B cell (primary cell): ENCODE data around the gene OVOL3. TPM values are rescaled to one million over a fixed set of nuclear protein-coding genes. Genes with fewer than 3 reads are reported as not detected.

Experiments
- ATAC-seq: fragments of 200-7000 bp; cut with Tn5 transposase; one replicate; pipeline ENCODE4 v1.10.0; 2021; ENCODE audit warnings: low read depth, mild to moderate bottlenecking, moderate number of reproducible peaks, moderate library complexity
- CTCF ChIA-PET: fragments of 350-600 bp; sonication (Branson Sonifier 250); formaldehyde crosslinking; loops from one replicate; lab custom pipeline; 2021; ENCODE audit warnings: antibody characterized with exemption, inconsistent platforms; lab: Charles Lee
- POLR2A ChIA-PET: fragments of 350-600 bp; sonication (Branson Sonifier 250); formaldehyde crosslinking; loops from one replicate; lab custom pipeline; 2021; ENCODE audit warnings: antibody characterized with exemption; lab: Charles Lee
- DNase-seq: peaks from one replicate; pipeline ENCODE4 v3.0.0; 2013
- H2AFZ ChIP-seq: 2 replicates; pipeline ENCODE4 v1.6.1; 2012; ENCODE audit warnings: mild to moderate bottlenecking, low read depth, low read length; ENCODE audit not compliant: insufficient read depth, poor library complexity, severe bottlenecking
- H3K27ac ChIP-seq, 2 donors: 1 replicate in 1 of 2; 2 replicates in 1 of 2; pipeline ENCODE4 v1.5.1; 2012 to 2013; ENCODE audit warnings: low read length in 2 of 2, mild to moderate bottlenecking in 2 of 2, moderate library complexity in 1 of 2
- H3K27me3 ChIP-seq, 4 experiments: fragments of 200-600 bp in 1 of 4; sonication (generic) in 1 of 4; replicated peaks in 1 of 4; 1 replicate in 2 of 4; 2 replicates in 2 of 4; pipeline versions ENCODE4 v1.6.1 to v1.7.0; 2013 to 2016; ENCODE audit warnings: low read length in 3 of 4, mild to moderate bottlenecking in 2 of 4, mixed read lengths in 1 of 4, moderate library complexity in 1 of 4; ENCODE audit not compliant: insufficient read depth in 4 of 4, control insufficient read depth in 3 of 4; ENCODE audit errors: control extremely low read depth in 1 of 4
- H3K36me3 ChIP-seq, 2 experiments: replicated peaks in 1 of 2; 1 replicate in 1 of 2; 2 replicates in 1 of 2; pipeline versions ENCODE4 v1.6.1 to v1.7.1; 2013; ENCODE audit warnings: low read length in 1 of 2; ENCODE audit not compliant: insufficient read depth in 2 of 2, control insufficient read depth in 1 of 2; ENCODE audit errors: control extremely low read depth in 1 of 2, extremely low read depth in 1 of 2
- H3K4me1 ChIP-seq, 2 donors: fragments of 200-600 bp in 1 of 2; sonication (generic) in 1 of 2; 1 replicate in 1 of 2; 2 replicates in 1 of 2; pipeline versions ENCODE4 v1.5.1 to v1.6.1; 2013 to 2017; ENCODE audit warnings: low read length in 2 of 2; ENCODE audit not compliant: control insufficient read depth in 2 of 2, insufficient read depth in 2 of 2
- H3K4me2 ChIP-seq: replicated peaks from 2 replicates; pipeline ENCODE3; 2012; ENCODE audit warnings: mild to moderate bottlenecking, low read depth, low read length; ENCODE audit not compliant: poor library complexity, severe bottlenecking
- H3K4me3 ChIP-seq, 5 experiments: fragments of 200-600 bp in 1 of 5; sonication (generic) in 1 of 5; 1 replicate in 3 of 5; 2 replicates in 2 of 5; pipeline versions ENCODE4 v1.5.1 to v1.7.0; 2011 to 2016; ENCODE audit warnings: low read length in 4 of 5, mild to moderate bottlenecking in 4 of 5, low read depth in 2 of 5, control low read depth in 1 of 5, moderate library complexity in 1 of 5; ENCODE audit not compliant: insufficient read depth in 1 of 5; ENCODE audit errors: control extremely low read depth in 1 of 5, extremely low read depth in 1 of 5
- H3K79me2 ChIP-seq: fragments of 200-600 bp; sonication (generic); one replicate; pipeline ENCODE4 v1.6.0; 2016; ENCODE audit warnings: low read length; ENCODE audit not compliant: control insufficient read depth, insufficient read depth
- H3K9ac ChIP-seq: fragments of 200-600 bp; sonication (generic); 2 replicates; pipeline ENCODE4 v1.6.1; 2017; ENCODE audit warnings: mild to moderate bottlenecking, low read length, moderate library complexity
- H3K9me3 ChIP-seq, 3 donors: one replicate each; pipeline versions ENCODE4 v1.6.1 to v1.7.1; 2013; ENCODE audit warnings: low read length in 2 of 3; ENCODE audit not compliant: control insufficient read depth in 2 of 3, insufficient read depth in 1 of 3; ENCODE audit errors: control extremely low read depth in 1 of 3
- H4K20me1 ChIP-seq: 2 replicates; pipeline ENCODE4 v1.6.0; 2012; ENCODE audit warnings: mild to moderate bottlenecking, low read length; ENCODE audit not compliant: insufficient read depth, control insufficient read depth, poor library complexity, severe bottlenecking
- H3K27ac Mint-ChIP-seq: one replicate; pipeline ENCODE4 v1.8.0; 2021; ENCODE audit warnings: mixed read lengths
- H3K27me3 Mint-ChIP-seq: one replicate; pipeline ENCODE4 v1.8.0; 2021; ENCODE audit warnings: mixed read lengths
- H3K4me1 Mint-ChIP-seq: one replicate; pipeline ENCODE4 v1.8.0; 2021; ENCODE audit warnings: mixed read lengths
- H3K4me3 Mint-ChIP-seq: one replicate; pipeline ENCODE4 v1.8.0; 2021; ENCODE audit warnings: mixed read lengths
- H3K9me3 Mint-ChIP-seq: one replicate; pipeline ENCODE4 v1.8.0; 2022; ENCODE audit warnings: mixed read lengths; ENCODE audit not compliant: insufficient read depth
- CTCF ChIP-seq: fragments of 200-600 bp; IDR thresholded peaks from one replicate; pipeline ENCODE4 v1.8.0; 2022; ENCODE audit warnings: antibody characterized with exemption, mild to moderate bottlenecking
- EZH2 ChIP-seq: IDR thresholded peaks from 2 replicates; pipeline ENCODE4 v1.6.1; 2012; ENCODE audit warnings: borderline replicate concordance, low read depth, mild to moderate bottlenecking, moderate library complexity, low read length; ENCODE audit not compliant: insufficient read depth, poor library complexity, severe bottlenecking
- WGBS: methylation state at CpG from one replicate; pipeline ENCODE4 v1.1.5; 2013; ENCODE audit warnings: missing lambda C conversion rate; ENCODE audit not compliant: insufficient coverage; 5-methylcytosine and 5-hydroxymethylcytosine counted together
- intact Hi-C: fragments of 100-400 bp; cut with micrococcal nuclease; formaldehyde crosslinking; loops from one replicate; pipeline ENCODE4 v1.10.0; 2022
- polyA plus RNA-seq: library from polyadenylated mRNA; depleted of rRNA; stranded (reverse); fragments of >200 nt; gene quantifications from 2 replicates; pipeline ENCODE4 v1.2.3, GENCODE V29; 2012
- total RNA-seq, 2 donors: library from RNA; stranded (reverse); fragments of 120-200 nt in 1 of 2; gene quantifications; 1 replicate in 1 of 2; 2 replicates in 1 of 2; pipeline versions ENCODE4 v1.2.3 to v1.2.4, GENCODE V29; 2013 to 2022

Gene OVOL3
- total and polyA plus RNA-seq, 2 donors (not counting 1 experiment from before 2014, with no cell fraction given): not detected

DNA sequence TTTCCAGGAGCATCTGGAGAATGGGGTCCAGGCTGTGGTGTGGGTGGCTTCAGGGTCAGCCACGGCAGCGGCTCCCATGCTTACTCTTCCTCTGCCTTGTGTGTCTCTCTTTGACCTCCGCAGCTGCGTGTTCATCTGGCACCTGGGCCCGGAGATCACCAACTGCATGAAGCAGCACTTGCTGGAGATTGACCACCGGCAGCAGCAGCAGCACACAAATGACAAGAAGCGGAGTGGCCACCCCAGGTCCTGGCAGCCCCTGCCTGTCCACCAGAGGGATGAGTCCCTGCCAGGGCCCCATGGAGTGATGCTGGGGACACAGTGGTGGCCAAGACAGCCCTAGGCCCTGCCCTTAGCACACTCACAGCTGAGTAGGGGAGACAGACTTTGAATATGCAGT lies 18.4 kb upstream of the OVOL3 start:
- Histone ChIP-seq H3K27ac (no peak overlapping the region), H3K27me3 (no peaks in the 10 kb centered on the region), H3K36me3 (no peaks in the 10 kb centered on the region), H3K79me2 (no peaks in the 10 kb centered on the region), H3K4me3 (no peak overlapping the region), H4K20me1 (no peaks in the 10 kb centered on the region), H3K9me3 (no peaks in the 10 kb centered on the region), H3K4me1 (no peaks in the 10 kb centered on the region), H2AFZ (no peak overlapping the region), H3K4me2 (no peak overlapping the region), H3K9ac (no peak overlapping the region)
- no peak for TF ChIP-seq CTCF
- no peak for TF ChIP-seq EZH2
- 97% methylated on average over 7 of the region's 7 CpGs for WGBS
- Mint-ChIP-seq H3K9me3 (no peaks in the 10 kb centered on the region), H3K27me3 (no peaks in the 10 kb centered on the region), H3K4me1 (no peaks in the 10 kb centered on the region), H3K27ac (no peak overlapping the region), H3K4me3 (no peak overlapping the region)
- POLR2A ChIA-PET: no interaction called here
- ATAC-seq (no peak), DNase-seq (no peak)
- intact Hi-C loops: no loop called here
- CTCF ChIA-PET: no interaction called here

DNA sequence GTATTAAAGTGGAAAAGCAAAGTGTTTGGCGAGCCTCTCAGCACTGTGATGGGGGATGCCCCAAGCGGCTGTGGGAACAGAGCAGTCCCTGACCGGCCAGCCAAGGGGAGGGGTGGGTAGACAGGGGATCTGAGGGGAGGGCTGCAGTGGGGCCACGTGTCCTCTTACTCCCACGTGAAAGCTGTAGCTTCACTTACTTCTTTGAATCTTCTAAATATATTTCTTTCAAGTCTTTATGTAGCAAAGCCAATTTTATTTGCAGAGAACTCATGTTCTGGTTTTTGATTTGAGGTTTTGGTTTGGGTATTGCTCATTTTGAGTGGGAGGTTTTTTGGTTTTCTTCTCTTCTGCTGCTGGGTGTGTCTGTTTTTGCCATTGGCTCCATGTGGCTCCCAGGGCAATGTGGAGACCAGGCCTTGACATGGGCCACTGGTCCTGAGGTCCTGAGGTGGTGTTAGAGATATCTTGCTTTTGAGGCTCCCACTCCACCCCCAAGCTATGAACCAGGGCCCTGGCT lies 17.7 kb upstream of the OVOL3 start:
- no peak overlapping the region for H3K27ac Mint-ChIP-seq
- H3K27me3 Mint-ChIP-seq: no peaks in the 10 kb centered on the region
- 83% methylated on average over 1 of the region's 5 CpGs for WGBS
- ChIA-PET CTCF (no interaction called here), POLR2A (no interaction called here)
- ATAC-seq (no peak), DNase-seq (no peak)
- TF ChIP-seq EZH2 (no peak), CTCF (no peak)
- Histone ChIP-seq H3K27ac (no peak overlapping the region), H2AFZ (no peak overlapping the region), H3K4me2 (no peak overlapping the region), H3K4me3 (no peak overlapping the region), H3K4me1 (no peaks in the 10 kb centered on the region), H4K20me1 (no peaks in the 10 kb centered on the region), H3K36me3 (no peaks in the 10 kb centered on the region), H3K9me3 (no peaks in the 10 kb centered on the region), H3K79me2 (no peaks in the 10 kb centered on the region), H3K9ac (no peak overlapping the region), H3K27me3 (no peaks in the 10 kb centered on the region)
- H3K4me3 Mint-ChIP-seq: no peak overlapping the region
- intact Hi-C loops: no loop called here
- no peaks in the 10 kb centered on the region for H3K4me1 Mint-ChIP-seq
- no peaks in the 10 kb centered on the region for H3K9me3 Mint-ChIP-seq
